Neural progenitor cell (in vitro differentiated cells): ENCODE data around the gene C4orf50. TPM values are rescaled to one million over a fixed set of nuclear protein-coding genes. Genes with fewer than 3 reads are reported as not detected.

Source experiments
- DNase-seq: peaks from one replicate; pipeline ENCODE4 v3.0.0-alpha.2; 2016; ENCODE audit warnings: low spot score
- H2AFZ ChIP-seq: fragments of 200-600 bp; sonication (generic); replicated peaks from 2 replicates; pipeline ENCODE4 v1.6.1; 2016; ENCODE audit warnings: antibody characterized with exemption
- H3F3A ChIP-seq: fragments of 200-600 bp; sonication (generic); 2 replicates; pipeline ENCODE4 v1.6.1; 2016; ENCODE audit warnings: antibody characterized with exemption, low read depth
- H3K27ac ChIP-seq: fragments of 200-600 bp; sonication (generic); 2 replicates; pipeline ENCODE4 v1.5.1; 2016; ENCODE audit warnings: mild to moderate bottlenecking
- H3K27me3 ChIP-seq: fragments of 200-600 bp; sonication (generic); 2 replicates; pipeline ENCODE4 v1.6.1; 2016; ENCODE audit warnings: mild to moderate bottlenecking, moderate library complexity
- H3K36me3 ChIP-seq: fragments of 200-600 bp; sonication (generic); 2 replicates; pipeline ENCODE4 v1.5.1; 2016
- H3K4me1 ChIP-seq: fragments of 200-600 bp; sonication (generic); 2 replicates; pipeline ENCODE4 v1.6.1; 2016; ENCODE audit warnings: mixed run types
- H3K4me2 ChIP-seq: fragments of 200-600 bp; sonication (generic); 2 replicates; pipeline ENCODE4 v1.6.1; 2016
- H3K4me3 ChIP-seq: fragments of 200-600 bp; sonication (generic); 2 replicates; pipeline ENCODE4 v1.5.1; 2016
- H3K79me2 ChIP-seq: fragments of 200-600 bp; sonication (generic); 2 replicates; pipeline ENCODE4 v1.6.1; 2016; ENCODE audit warnings: low read depth
- H3K9ac ChIP-seq: fragments of 200-600 bp; sonication (generic); 2 replicates; pipeline ENCODE4 v1.6.1; 2016
- H3K9me3 ChIP-seq: fragments of 200-600 bp; sonication (generic); 2 replicates; pipeline ENCODE4 v1.5.1; 2016; ENCODE audit warnings: low read depth
- H4K20me1 ChIP-seq: fragments of 200-600 bp; sonication (generic); 2 replicates; pipeline ENCODE4 v1.6.1; 2016; ENCODE audit warnings: low read depth
- H3K27ac Mint-ChIP-seq: 3 replicates; pipeline ENCODE4 v1.8.0; 2021; ENCODE audit warnings: mixed read lengths
- H3K27me3 Mint-ChIP-seq: 2 replicates; pipeline ENCODE4 v1.8.0; 2022; ENCODE audit warnings: low read depth, mild to moderate bottlenecking, inconsistent platforms, moderate library complexity, mixed read lengths; ENCODE audit not compliant: insufficient read depth
- H3K36me3 Mint-ChIP-seq: 3 replicates; pipeline ENCODE4 v1.8.0; 2021; ENCODE audit warnings: mixed read lengths
- H3K4me1 Mint-ChIP-seq: 3 replicates; pipeline ENCODE4 v1.8.0; 2021; ENCODE audit warnings: mixed read lengths
- H3K4me3 Mint-ChIP-seq: 3 replicates; pipeline ENCODE4 v1.8.0; 2021; ENCODE audit warnings: mild to moderate bottlenecking, moderate library complexity, mixed read lengths
- H3K9me3 Mint-ChIP-seq: 3 replicates; pipeline ENCODE4 v1.8.0; 2020; ENCODE audit warnings: mixed read lengths
- CTCF ChIP-seq: fragments of 200-600 bp; sonication (generic); IDR thresholded peaks from 2 replicates; pipeline ENCODE4 v1.5.1; 2017; ENCODE audit warnings: antibody characterized with exemption, mild to moderate bottlenecking
- EZH2 ChIP-seq: fragments of 200-600 bp; sonication (generic); IDR thresholded peaks from 2 replicates; pipeline ENCODE4 v1.6.1; 2017; ENCODE audit warnings: antibody characterized with exemption, mild to moderate bottlenecking, moderate library complexity
- EZH2phosphoT487 ChIP-seq: fragments of 200-600 bp; sonication (generic); IDR thresholded peaks from 2 replicates; pipeline ENCODE4 v1.6.1; 2017; ENCODE audit warnings: antibody characterized with exemption
- total RNA-seq: library from RNA; depleted of rRNA; stranded (reverse); fragments of >200 nt; gene quantifications from 2 replicates; pipeline ENCODE4 v1.2.3, GENCODE V29; 2015; ENCODE audit warnings: low replicate concordance

Gene C4orf50
- total RNA-seq, 1 donor from 2014 or later, result 0.32 TPM

GRCh38 chr4:5979981-5980380 lies 38.2 kb downstream of the C4orf50 start:
- H3K4me3 Mint-ChIP-seq, result no peak overlapping the region

GRCh38 chr4:5976921-5977320 lies 41.3 kb downstream of the C4orf50 start:
- H3K4me1 Mint-ChIP-seq, result no peaks in the 10 kb centered on the region
- no peak for DNase-seq
- Histone ChIP-seq H3K36me3 (no peaks in the 10 kb centered on the region), H3K27me3 (peaks cover 21% of the 10 kb centered on the region), H3K9me3 (no peaks in the 10 kb centered on the region), H3K9ac (no peak overlapping the region), H3F3A (no peaks in the 10 kb centered on the region), H2AFZ (no peak overlapping the region), H3K4me1 (no peaks in the 10 kb centered on the region), H3K79me2 (no peaks in the 10 kb centered on the region), H3K27ac (no peak overlapping the region), H3K4me2 (no peak overlapping the region), H3K4me3 (no peak overlapping the region), H4K20me1 (no peaks in the 10 kb centered on the region)
- no peak for TF ChIP-seq EZH2phosphoT487
- H3K27me3 Mint-ChIP-seq, result peaks cover 8% of the 10 kb centered on the region
- H3K36me3 Mint-ChIP-seq, result no peaks in the 10 kb centered on the region
- H3K9me3 Mint-ChIP-seq, result no peaks in the 10 kb centered on the region
- H3K4me3 Mint-ChIP-seq, result no peak overlapping the region
- no peak overlapping the region for H3K27ac Mint-ChIP-seq

More at GRCh38 chr4:5979981-5980380, 38.2 kb downstream of the C4orf50 start:
- H3K4me1 ChIP-seq, result no peaks in the 10 kb centered on the region
- H3K4me2 ChIP-seq, result no peak overlapping the region
- H3K27me3 ChIP-seq, result peaks cover 21% of the 10 kb centered on the region
- no peaks in the 10 kb centered on the region for H4K20me1 ChIP-seq
- no peak overlapping the region for H2AFZ ChIP-seq
- no peaks in the 10 kb centered on the region for H3K9me3 ChIP-seq
- no peak overlapping the region for H3K9ac ChIP-seq
- H3F3A ChIP-seq, result no peaks in the 10 kb centered on the region
- H3K79me2 ChIP-seq, result no peaks in the 10 kb centered on the region
- peaks cover 21% of the 10 kb centered on the region for H3K9me3 Mint-ChIP-seq
- no peaks in the 10 kb centered on the region for H3K36me3 ChIP-seq
- DNase-seq, result peak; percentile 82
- no peak overlapping the region for H3K27ac Mint-ChIP-seq
- peaks cover 2% of the 10 kb centered on the region for H3K27me3 Mint-ChIP-seq
- TF ChIP-seq CTCF (peak; percentile 76), EZH2 (no peak), EZH2phosphoT487 (no peak)
- H3K4me3 ChIP-seq, result no peak overlapping the region
- no peak overlapping the region for H3K27ac ChIP-seq
- no peaks in the 10 kb centered on the region for H3K4me1 Mint-ChIP-seq
- H3K36me3 Mint-ChIP-seq, result no peaks in the 10 kb centered on the region

- no peak overlapping the region for H2AFZ ChIP-seq
- Mint-ChIP-seq H3K27ac (no peak overlapping the region), H3K4me1 (peaks cover 1% of the 10 kb centered on the region), H3K4me3 (no peak overlapping the region), H3K27me3 (peaks cover 8% of the 10 kb centered on the region), H3K9me3 (no peaks in the 10 kb centered on the region), H3K36me3 (no peaks in the 10 kb centered on the region)
- DNase-seq, result no peak
- no peaks in the 10 kb centered on the region for H3K79me2 ChIP-seq
- H3K4me2 ChIP-seq, result no peak overlapping the region
- H4K20me1 ChIP-seq, result no peaks in the 10 kb centered on the region
- peaks cover under 1% of the 10 kb centered on the region for H3K4me1 ChIP-seq
- no peaks in the 10 kb centered on the region for H3K9me3 ChIP-seq
- H3K9ac ChIP-seq, result no peak overlapping the region
- H3K27me3 ChIP-seq, result peaks cover 21% of the 10 kb centered on the region
- TF ChIP-seq EZH2 (no peak), CTCF (no peak), EZH2phosphoT487 (no peak)
- H3K27ac ChIP-seq, result no peak overlapping the region
- no peaks in the 10 kb centered on the region for H3F3A ChIP-seq
- no peaks in the 10 kb centered on the region for H3K36me3 ChIP-seq
- H3K4me3 ChIP-seq, result no peak overlapping the region
These were observed 41.8 kb downstream of the C4orf50 start for GRCh38 chr4:5976431-5976830.

- no peak for DNase-seq
- TF ChIP-seq EZH2phosphoT487 (no peak), CTCF (no peak), EZH2 (no peak)
- Histone ChIP-seq H3K36me3 (no peaks in the 10 kb centered on the region), H3K79me2 (no peaks in the 10 kb centered on the region), H3K9me3 (no peaks in the 10 kb centered on the region), H3K9ac (no peak overlapping the region), H3K4me1 (peaks cover 9% of the 10 kb centered on the region), H4K20me1 (no peaks in the 10 kb centered on the region), H3K27me3 (peaks cover 20% of the 10 kb centered on the region), H3F3A (no peaks in the 10 kb centered on the region), H2AFZ (no peak overlapping the region), H3K4me3 (no peak overlapping the region), H3K27ac (no peak overlapping the region), H3K4me2 (no peak overlapping the region)
- Mint-ChIP-seq H3K27me3 (peaks cover 12% of the 10 kb centered on the region), H3K36me3 (no peaks in the 10 kb centered on the region), H3K4me1 (peaks cover 6% of the 10 kb centered on the region), H3K27ac (no peak overlapping the region), H3K9me3 (no peaks in the 10 kb centered on the region), H3K4me3 (no peak overlapping the region)
These were observed 43.9 kb downstream of the C4orf50 start for GRCh38 chr4:5974321-5974720.
